Smooth muscle cell of the brain vasculature (primary cell): Measurements from ENCODE around the gene HIVEP1.

Experiments used
- DNase-seq: peaks from one replicate; pipeline ENCODE4 v3.0.0-alpha.2; 2012; ENCODE audit warnings: low read depth, low spot score

HIVEP1 gene

GRCh38 chr6:12012038-12012557, at the start of gene HIVEP1:
Gene HIVEP1, plus strand, starts transcription at chr6:12012312. Its CDS starts 3,317 bp downstream, at chr6:12015629.
- no peak for DNase-seq

- DNase-seq = no peak
Measured at GRCh38 chr6:11963756-11964500, 48.2 kb upstream of the HIVEP1 start.

- DNase-seq = no peak
Measured at GRCh38 chr6:11964729-11965335, 47.3 kb upstream of the HIVEP1 start.

GRCh38 chr6:11965499-11965898, 46.6 kb upstream of the HIVEP1 start:
- DNase-seq = no peak

GRCh38 chr6:11968241-11968806, 43.8 kb upstream of the HIVEP1 start:
- DNase-seq = no peak

GRCh38 chr6:11969092-11969491, 43.0 kb upstream of the HIVEP1 start:
- no peak for DNase-seq

- no peak for DNase-seq
Measured at GRCh38 chr6:11970114-11970513, 42.0 kb upstream of the HIVEP1 start.

GRCh38 chr6:11971154-11971553, 41.0 kb upstream of the HIVEP1 start:
- DNase-seq = no peak

GRCh38 chr6:11972270-11972669, 39.8 kb upstream of the HIVEP1 start:
- DNase-seq = no peak

- DNase-seq = no peak
Measured at GRCh38 chr6:11972806-11973205, 39.3 kb upstream of the HIVEP1 start.

- DNase-seq = no peak
Measured at GRCh38 chr6:11973238-11973637, 38.9 kb upstream of the HIVEP1 start.

GRCh38 chr6:11974089-11974488, 38.0 kb upstream of the HIVEP1 start:
- no peak for DNase-seq

GRCh38 chr6:11975353-11975977, 36.6 kb upstream of the HIVEP1 start:
- no peak for DNase-seq

GRCh38 chr6:11976489-11976888, 35.6 kb upstream of the HIVEP1 start:
- no peak for DNase-seq

GRCh38 chr6:11977193-11977592, 34.9 kb upstream of the HIVEP1 start:
- DNase-seq = no peak

- DNase-seq = no peak
Measured at GRCh38 chr6:11977738-11978137, 34.4 kb upstream of the HIVEP1 start.

- DNase-seq = no peak
Measured at GRCh38 chr6:11978169-11978987, 33.7 kb upstream of the HIVEP1 start.

- DNase-seq = no peak
Measured at GRCh38 chr6:11979866-11980265, 32.2 kb upstream of the HIVEP1 start.

- no peak for DNase-seq
Measured at GRCh38 chr6:11983306-11983705, 28.8 kb upstream of the HIVEP1 start.

GRCh38 chr6:11987386-11987785, 24.7 kb upstream of the HIVEP1 start:
- DNase-seq = no peak

- DNase-seq = no peak
Measured at GRCh38 chr6:11989386-11989785, 22.7 kb upstream of the HIVEP1 start.
